ENCODE measurements around the gene CCDC136.

DNA sequence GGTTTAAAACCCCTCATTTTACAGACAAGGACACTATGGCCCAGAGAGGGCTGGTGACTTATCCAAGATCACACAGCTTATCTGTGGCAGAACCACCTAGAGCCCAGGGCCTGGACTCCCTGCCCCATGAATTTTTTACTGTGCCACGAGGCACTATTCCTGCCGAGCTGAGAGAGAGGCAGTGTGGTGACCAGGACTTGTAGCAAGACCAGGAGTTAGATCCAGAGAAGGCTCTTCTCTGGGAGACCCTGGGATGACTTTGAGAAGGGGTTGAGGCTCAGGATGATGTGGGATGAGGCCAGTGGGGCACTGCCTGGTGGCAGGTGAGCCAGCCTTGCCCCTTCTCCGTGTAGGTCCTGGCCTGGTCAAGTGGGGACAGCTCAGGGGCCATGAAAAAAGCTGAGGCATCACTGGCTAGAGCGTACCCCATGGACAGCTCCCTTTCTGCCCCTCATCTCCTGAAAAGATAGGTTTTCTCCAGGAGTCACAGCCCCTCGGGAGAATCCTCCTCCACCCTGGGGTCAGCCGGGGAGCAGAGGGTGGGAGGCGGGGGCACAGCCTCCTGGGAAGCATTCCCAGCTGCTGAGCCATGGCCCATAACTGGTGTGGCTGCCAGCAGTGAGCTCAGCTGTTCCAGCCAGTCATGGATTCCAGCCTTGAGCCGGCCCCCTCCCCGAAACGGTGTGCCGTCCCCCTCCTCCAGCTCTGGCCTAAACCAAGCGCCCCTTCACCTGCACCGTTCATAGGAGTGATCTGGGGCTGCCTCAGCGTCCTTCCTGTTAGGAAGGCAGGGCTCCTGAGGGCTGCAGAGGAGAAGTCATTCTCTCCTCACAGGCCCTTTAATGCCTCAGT lies 44.2 kb downstream of the CCDC136 start:
- TF ChIP-seq CTCF (IDR thresholded peaks at IDR 0.05; ENCODE audit: low read depth, low read length, poor library complexity, severe bottlenecking) (no peak), EZH2phosphoT487 (IDR thresholded peaks at IDR 0.05; ENCODE audit: borderline replicate concordance, low read length) (no peak)
